ENCODE data around the gene ZNF628. TPM values are rescaled to one million over a fixed set of nuclear protein-coding genes. Genes with fewer than 3 reads are reported as not detected.

Gene ZNF628
- total RNA-seq, 1 donor from 2014 or later: 16.8 TPM

- Mint-ChIP-seq H3K36me3 (ENCODE audit: insufficient read depth) (no peaks in the 10 kb centered on the region), H3K9me3 (ENCODE audit: low read depth) (no peaks in the 10 kb centered on the region), H3K27me3 (peaks cover 11% of the 10 kb centered on the region), H3K27ac (no peak overlapping the region), H3K4me1 (ENCODE audit: low read depth) (peaks cover 12% of the 10 kb centered on the region), H3K4me3 (ENCODE audit: low read depth) (no peak overlapping the region)
- no peak for DNase-seq (ENCODE audit: low spot score, unreplicated experiment)
- TF ChIP-seq CTCF (IDR thresholded peaks at IDR 0.05; ENCODE audit: unreplicated experiment): no peak
Measured at GRCh38 chr19:55490478-55491432, 14.3 kb downstream of the ZNF628 start.

GRCh38 chr19:55491546-55492360, 15.3 kb downstream of the ZNF628 start:
- Mint-ChIP-seq H3K9me3 (ENCODE audit: low read depth) (no peaks in the 10 kb centered on the region), H3K27ac (no peak overlapping the region), H3K4me1 (ENCODE audit: low read depth) (peaks cover 8% of the 10 kb centered on the region), H3K4me3 (ENCODE audit: low read depth) (no peak overlapping the region), H3K36me3 (ENCODE audit: insufficient read depth) (no peaks in the 10 kb centered on the region), H3K27me3 (peaks cover 11% of the 10 kb centered on the region)
- DNase-seq (ENCODE audit: low spot score, unreplicated experiment): no peak
- no peak for TF ChIP-seq CTCF (IDR thresholded peaks at IDR 0.05; ENCODE audit: unreplicated experiment)

- no peak overlapping the region for H3K27ac Mint-ChIP-seq
- peaks cover 4% of the 10 kb centered on the region for H3K4me1 Mint-ChIP-seq (ENCODE audit: low read depth)
- TF ChIP-seq CTCF (IDR thresholded peaks at IDR 0.05; ENCODE audit: unreplicated experiment): no peak
- no peaks in the 10 kb centered on the region for H3K9me3 Mint-ChIP-seq (ENCODE audit: low read depth)
- peaks cover 11% of the 10 kb centered on the region for H3K27me3 Mint-ChIP-seq
- H3K36me3 Mint-ChIP-seq (ENCODE audit: insufficient read depth): no peaks in the 10 kb centered on the region
- no peak for DNase-seq (ENCODE audit: low spot score, unreplicated experiment)
- H3K4me3 Mint-ChIP-seq (ENCODE audit: low read depth): no peak overlapping the region
Measured at GRCh38 chr19:55492362-55492944, 16.0 kb downstream of the ZNF628 start.

GRCh38 chr19:55493052-55493644, 16.7 kb downstream of the ZNF628 start:
- H3K9me3 Mint-ChIP-seq (ENCODE audit: low read depth): no peaks in the 10 kb centered on the region
- TF ChIP-seq CTCF (IDR thresholded peaks at IDR 0.05; ENCODE audit: unreplicated experiment): no peak
- H3K36me3 Mint-ChIP-seq (ENCODE audit: insufficient read depth): no peaks in the 10 kb centered on the region
- no peak overlapping the region for H3K27ac Mint-ChIP-seq
- H3K27me3 Mint-ChIP-seq: peaks cover 11% of the 10 kb centered on the region
- no peak for DNase-seq (ENCODE audit: low spot score, unreplicated experiment)
- no peak overlapping the region for H3K4me3 Mint-ChIP-seq (ENCODE audit: low read depth)
- peaks cover 1% of the 10 kb centered on the region for H3K4me1 Mint-ChIP-seq (ENCODE audit: low read depth)

Measured in progenitor cell of endocrine pancreas (in vitro differentiated cells).